CD4-positive, alpha-beta T cell (primary cell): ENCODE data around the gene DERL2. TPM values are rescaled to one million over a fixed set of nuclear protein-coding genes. Genes with fewer than 3 reads are reported as not detected.

Experiments used
- ATAC-seq: fragments of 200-7000 bp; cut with Tn5 transposase; one replicate; pipeline ENCODE4 v1.10.0; 2022; ENCODE audit warnings: mild to moderate bottlenecking; ENCODE audit not compliant: poor library complexity
- CTCF ChIA-PET: fragments of 350-600 bp; sonication (Branson Sonifier 250); formaldehyde crosslinking; loops from one replicate; lab custom pipeline; 2021; ENCODE audit warnings: antibody characterized with exemption, inconsistent platforms; lab: Charles Lee
- POLR2A ChIA-PET: fragments of 350-600 bp; sonication (Branson Sonifier 250); formaldehyde crosslinking; loops from one replicate; lab custom pipeline; 2021; ENCODE audit warnings: antibody characterized with exemption, inconsistent platforms; lab: Charles Lee
- DNase-seq, 14 experiments: peaks; one replicate each; pipeline ENCODE4 v3.0.0-alpha.2; 2013 to 2020; ENCODE audit warnings: mixed read lengths in 2 of 14
- H3K27ac ChIP-seq, 2 donors: one replicate each; pipeline versions ENCODE4 v1.5.1 to v1.7.0; 2013; ENCODE audit warnings: low read length in 2 of 2, low read depth in 1 of 2, mild to moderate bottlenecking in 1 of 2
- H3K27me3 ChIP-seq, 2 experiments: 1 replicate in 1 of 2; 2 replicates in 1 of 2; pipeline versions ENCODE4 v1.6.1 to v1.7.0; 2013; ENCODE audit warnings: low read length in 2 of 2, control low read depth in 1 of 2, mild to moderate bottlenecking in 1 of 2, moderate library complexity in 1 of 2; ENCODE audit not compliant: insufficient read depth in 2 of 2, control insufficient read depth in 1 of 2
- H3K36me3 ChIP-seq: one replicate; pipeline ENCODE4 v1.6.1; 2013; ENCODE audit warnings: low read length, control low read depth; ENCODE audit not compliant: insufficient read depth
- H3K4me1 ChIP-seq: one replicate; pipeline ENCODE4 v1.6.1; 2013; ENCODE audit warnings: low read length, control low read depth; ENCODE audit not compliant: insufficient read depth
- H3K4me3 ChIP-seq: one replicate; pipeline ENCODE4 v1.5.1; 2013; ENCODE audit warnings: mild to moderate bottlenecking, low read length, moderate library complexity
- H3K9me3 ChIP-seq, 2 experiments: 1 replicate in 1 of 2; 2 replicates in 1 of 2; pipeline versions ENCODE4 v1.6.1 to v1.7.0; 2013; ENCODE audit warnings: low read length in 2 of 2, mild to moderate bottlenecking in 2 of 2, control low read depth in 1 of 2, moderate library complexity in 1 of 2; ENCODE audit not compliant: control insufficient read depth in 1 of 2, insufficient read depth in 1 of 2
- H3K27ac Mint-ChIP-seq: one replicate; pipeline ENCODE4 v1.8.0; 2020; ENCODE audit warnings: mixed read lengths
- H3K27me3 Mint-ChIP-seq: one replicate; pipeline ENCODE4 v1.8.0; 2021; ENCODE audit warnings: mixed read lengths
- H3K36me3 Mint-ChIP-seq: one replicate; pipeline ENCODE4 v1.8.0; 2021; ENCODE audit warnings: low read depth, mixed read lengths
- H3K4me1 Mint-ChIP-seq: one replicate; pipeline ENCODE4 v1.8.0; 2021; ENCODE audit warnings: low read depth, mixed read lengths
- H3K4me3 Mint-ChIP-seq: one replicate; pipeline ENCODE4 v1.8.0; 2020; ENCODE audit warnings: mild to moderate bottlenecking, mixed read lengths
- H3K9me3 Mint-ChIP-seq: one replicate; pipeline ENCODE4 v1.8.0; 2020; ENCODE audit warnings: mixed read lengths
- intact Hi-C, 2 experiments: fragments of 100-400 bp; cut with DNase I in 1 of 2; cut with micrococcal nuclease in 1 of 2; formaldehyde crosslinking; loops; one replicate each; pipeline versions ENCODE4 v1.15.1 to v1.9.0; 2023 to 2025; cut with DNase I, micrococcal nuclease
- total RNA-seq, 174 experiments: library from RNA in 2 of 174; stranded (reverse) in 2 of 174; gene quantifications; one replicate each; pipeline ENCODE4 v1.2.3 and lab custom pipeline; 2021 to 2026
- TF ChIP-seq, protein P1 (sequence below): fragments of 200-600 bp; IDR thresholded peaks from one replicate; pipeline ENCODE4 v1.8.0; 2022; ENCODE audit warnings: antibody characterized with exemption, mild to moderate bottlenecking

The DERL2 gene
- total RNA-seq, 2 experiments from 2014 or later, result 88.3 to 98.7 TPM

DNA sequence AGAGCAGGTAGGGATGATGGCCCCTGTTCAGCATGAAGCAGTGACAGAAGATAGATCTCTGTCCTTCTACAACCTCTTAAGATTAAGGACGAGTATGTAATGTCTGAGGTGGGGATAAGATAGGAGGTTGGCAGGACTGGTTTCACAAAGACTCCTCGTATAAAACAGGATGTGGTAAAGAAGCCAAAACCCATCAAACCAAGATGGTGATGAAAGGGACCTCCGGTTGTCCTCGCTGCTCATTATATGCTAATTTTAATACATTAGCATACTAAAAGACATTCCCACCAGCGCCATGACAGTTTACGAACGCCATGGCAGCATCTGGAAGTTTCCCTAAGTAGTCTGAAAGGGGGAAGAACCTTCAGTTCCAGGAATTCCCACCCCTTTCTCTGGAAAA, 27.6 kb upstream of the DERL2 start:
- POLR2A ChIA-PET, result no interaction called here
- H3K9me3 Mint-ChIP-seq, result peaks cover 4% of the 10 kb centered on the region
- TF ChIP-seq, protein P1, sequence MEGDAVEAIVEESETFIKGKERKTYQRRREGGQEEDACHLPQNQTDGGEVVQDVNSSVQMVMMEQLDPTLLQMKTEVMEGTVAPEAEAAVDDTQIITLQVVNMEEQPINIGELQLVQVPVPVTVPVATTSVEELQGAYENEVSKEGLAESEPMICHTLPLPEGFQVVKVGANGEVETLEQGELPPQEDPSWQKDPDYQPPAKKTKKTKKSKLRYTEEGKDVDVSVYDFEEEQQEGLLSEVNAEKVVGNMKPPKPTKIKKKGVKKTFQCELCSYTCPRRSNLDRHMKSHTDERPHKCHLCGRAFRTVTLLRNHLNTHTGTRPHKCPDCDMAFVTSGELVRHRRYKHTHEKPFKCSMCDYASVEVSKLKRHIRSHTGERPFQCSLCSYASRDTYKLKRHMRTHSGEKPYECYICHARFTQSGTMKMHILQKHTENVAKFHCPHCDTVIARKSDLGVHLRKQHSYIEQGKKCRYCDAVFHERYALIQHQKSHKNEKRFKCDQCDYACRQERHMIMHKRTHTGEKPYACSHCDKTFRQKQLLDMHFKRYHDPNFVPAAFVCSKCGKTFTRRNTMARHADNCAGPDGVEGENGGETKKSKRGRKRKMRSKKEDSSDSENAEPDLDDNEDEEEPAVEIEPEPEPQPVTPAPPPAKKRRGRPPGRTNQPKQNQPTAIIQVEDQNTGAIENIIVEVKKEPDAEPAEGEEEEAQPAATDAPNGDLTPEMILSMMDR, result no peak
- H3K4me1 Mint-ChIP-seq, result peaks cover 39% of the 10 kb centered on the region
- intact Hi-C loops, result loop anchor here in 1 of 2 experiments (1.0 kb wide), 1 partner anchor 27 kb away; the partner anchor contains the start of genes DERL2 and MIS12
- peaks cover 25% of the 10 kb centered on the region for H3K4me1 ChIP-seq
- no peak overlapping the region for H3K4me3 ChIP-seq
- no peak overlapping the region for H3K27ac ChIP-seq
- H3K36me3 Mint-ChIP-seq, result peaks cover 87% of the 10 kb centered on the region
- DNase-seq (peak in 4 of 14 experiments; percentile 10 to 78 (median 53)), ATAC-seq (peak; percentile 88)
- H3K27me3 Mint-ChIP-seq, result no peaks in the 10 kb centered on the region
- CTCF ChIA-PET, result no interaction called here
- H3K4me3 Mint-ChIP-seq, result peak overlapping the region; percentile 42
- H3K36me3 ChIP-seq, result peaks cover 54% of the 10 kb centered on the region
- H3K27me3 ChIP-seq, result no peaks in the 10 kb centered on the region
- H3K9me3 ChIP-seq, result no peaks in the 10 kb centered on the region
- peak overlapping the region; percentile 81 for H3K27ac Mint-ChIP-seq

DNA sequence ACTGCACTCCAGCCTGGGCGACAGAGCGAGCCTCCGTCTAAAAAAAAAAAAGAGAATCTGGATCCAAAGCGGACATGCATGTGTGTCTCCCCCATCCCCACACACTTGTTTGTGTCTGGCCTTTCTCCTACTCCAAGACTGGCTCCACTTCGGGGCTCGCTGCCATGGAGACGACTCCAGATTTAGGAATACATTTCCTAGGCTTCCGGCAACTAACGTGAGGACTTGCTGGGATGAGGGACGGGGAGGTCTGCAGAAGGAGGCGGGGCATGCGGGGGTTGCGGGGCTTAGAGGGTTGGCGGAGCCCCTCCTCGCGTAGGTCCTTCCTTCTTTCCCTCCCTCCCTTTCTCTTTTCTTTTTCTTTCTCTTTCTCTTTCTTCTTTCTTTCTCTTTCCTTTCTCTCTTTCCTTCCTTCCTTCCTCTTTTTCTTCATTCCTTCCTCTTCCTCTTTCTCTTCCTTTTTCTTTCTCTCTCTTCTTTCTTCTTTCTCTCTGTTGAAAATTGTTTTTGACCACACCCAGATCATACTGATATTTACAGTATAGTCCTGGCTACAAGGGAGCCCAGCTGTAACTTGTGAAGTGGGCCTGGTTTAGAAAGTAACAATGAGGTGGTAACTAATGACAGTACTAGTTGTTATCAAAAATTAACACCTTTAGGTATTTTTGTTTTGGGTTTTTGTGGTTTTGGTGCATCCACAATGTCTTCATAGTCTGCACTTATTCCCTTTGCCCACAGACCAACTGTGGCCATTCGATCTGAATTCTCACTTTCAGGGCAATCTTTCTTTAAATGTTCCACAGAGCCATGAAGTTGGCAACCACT, 25.6 kb upstream of the DERL2 start:
- no peaks in the 10 kb centered on the region for H3K9me3 ChIP-seq
- H3K36me3 Mint-ChIP-seq, result peaks cover 76% of the 10 kb centered on the region
- H3K4me3 Mint-ChIP-seq, result no peak overlapping the region
- peaks cover 39% of the 10 kb centered on the region for H3K4me1 Mint-ChIP-seq
- DNase-seq (peak in 1 of 14 experiments; percentile 21), ATAC-seq (no peak)
- POLR2A ChIA-PET, result no interaction called here
- no peaks in the 10 kb centered on the region for H3K27me3 Mint-ChIP-seq
- H3K4me3 ChIP-seq, result no peak overlapping the region
- intact Hi-C loops, result no loop called here
- H3K27ac Mint-ChIP-seq, result no peak overlapping the region
- TF ChIP-seq, protein P1, result no peak
- H3K4me1 ChIP-seq, result peaks cover 25% of the 10 kb centered on the region
- no peak overlapping the region for H3K27ac ChIP-seq
- no peaks in the 10 kb centered on the region for H3K27me3 ChIP-seq
- peaks cover 39% of the 10 kb centered on the region for H3K36me3 ChIP-seq
- H3K9me3 Mint-ChIP-seq, result peaks cover 4% of the 10 kb centered on the region
- CTCF ChIA-PET, result no interaction called here

DNA sequence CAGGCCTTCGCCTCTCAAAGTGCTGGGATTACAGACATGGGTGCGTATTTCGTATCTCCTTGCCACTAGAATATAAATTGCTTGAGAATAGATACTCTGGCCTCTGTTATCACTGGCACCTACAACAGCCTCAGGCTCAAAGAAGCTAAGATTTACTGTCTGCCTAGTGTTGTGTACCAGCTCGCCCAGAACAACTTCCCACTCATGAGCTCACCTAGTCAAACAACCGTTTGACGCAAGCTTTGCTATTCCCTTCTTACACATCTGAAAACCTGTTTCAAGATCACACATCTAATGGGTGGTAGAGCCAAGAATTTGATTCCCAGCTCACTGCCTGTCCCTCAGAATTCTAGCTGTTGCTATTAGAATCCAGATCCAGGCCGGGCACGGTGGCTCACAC, 24.8 kb upstream of the DERL2 start:
- H3K27ac ChIP-seq, result no peak overlapping the region
- TF ChIP-seq, protein P1, result no peak
- ATAC-seq (no peak), DNase-seq (no peak)
- ChIA-PET CTCF (no interaction called here), POLR2A (no interaction called here)
- no peaks in the 10 kb centered on the region for H3K27me3 Mint-ChIP-seq
- intact Hi-C loops, result no loop called here
- no peaks in the 10 kb centered on the region for H3K27me3 ChIP-seq
- H3K36me3 ChIP-seq, result peaks cover 33% of the 10 kb centered on the region
- H3K9me3 Mint-ChIP-seq, result peaks cover 4% of the 10 kb centered on the region
- no peak overlapping the region for H3K4me3 Mint-ChIP-seq
- peaks cover 35% of the 10 kb centered on the region for H3K4me1 Mint-ChIP-seq
- H3K4me1 ChIP-seq, result peaks cover 25% of the 10 kb centered on the region
- H3K4me3 ChIP-seq, result no peak overlapping the region
- H3K9me3 ChIP-seq, result no peaks in the 10 kb centered on the region
- peaks cover 74% of the 10 kb centered on the region for H3K36me3 Mint-ChIP-seq
- no peak overlapping the region for H3K27ac Mint-ChIP-seq
